Fibroblast of lung (primary cell): ENCODE measurements around the gene KLK13.
A peak's percentile ranks its signal among the peaks of the same experiment; 100 is the strongest.

Experiments used
- CTCF ChIP-seq, 2 donors: IDR thresholded peaks in 1 of 2; conservative IDR thresholded peaks in 1 of 2; 1 replicate in 1 of 2; 2 replicates in 1 of 2; pipeline ENCODE4 v1.5.1; 2011 to 2012; ENCODE audit warnings: low read length in 2 of 2, control low read depth in 1 of 2, inconsistent platforms in 1 of 2, low read depth in 1 of 2, mild to moderate bottlenecking in 1 of 2
- EZH2 ChIP-seq: IDR thresholded peaks from 2 replicates; pipeline ENCODE4 v1.5.1; 2012; ENCODE audit warnings: low read length, control low read depth, mild to moderate bottlenecking; ENCODE audit errors: missing control alignments

- TF ChIP-seq CTCF (conservative IDR thresholded peaks at IDR 0.05 in 1 of 2, IDR thresholded peaks at IDR 0.05 in 1 of 2; ENCODE audit: low read depth in 1 of 2, low read length in 2 of 2) = no peak
- peak; percentile 75 for TF ChIP-seq EZH2
Observed at GRCh38 chr19:51018745-51019543, 45.9 kb downstream of the KLK13 start.
